HG03354 (cell line): ENCODE measurements around the gene IMP3.
"Not testable (repeated sequence)": the region's sequence is repeated elsewhere in the genome, so short reads cannot be mapped to it uniquely, and the experiment has no call there.

Source experiments
- ATAC-seq: cut with Tn5 transposase; IDR thresholded peaks from one replicate; pipeline ENCODE4 v1.9.1; 2021; ENCODE audit warnings: mild to moderate bottlenecking; ENCODE audit not compliant: unreplicated experiment, poor library complexity, severe bottlenecking

IMP3 gene

GRCh38 chr15:75633922-75634321 is 6.1 kb downstream of the IMP3 start:
- not testable (repeated sequence) for ATAC-seq

- ATAC-seq, result no peak
Measured at GRCh38 chr15:75631935-75632334, 8.1 kb downstream of the IMP3 start.

GRCh38 chr15:75625542-75626347 is 14.3 kb downstream of the IMP3 start, which contains the start of gene SNUPN:
Gene SNUPN (minus strand): TSS chr15:75625725. CDS start chr15:75621051, 4,674 bp downstream.
- peak; percentile 89 for ATAC-seq

- no peak for ATAC-seq
Measured at GRCh38 chr15:75622505-75622904, 17.5 kb downstream of the IMP3 start.

GRCh38 chr15:75620841-75621391 is 19.1 kb downstream of the IMP3 start:
- no peak for ATAC-seq

- no peak for ATAC-seq
Measured at GRCh38 chr15:75620058-75620820, 19.8 kb downstream of the IMP3 start.

- no peak for ATAC-seq
Measured at GRCh38 chr15:75616766-75617165, 23.3 kb downstream of the IMP3 start.

GRCh38 chr15:75606711-75607699 is 33.0 kb downstream of the IMP3 start:
- no peak for ATAC-seq

GRCh38 chr15:75606026-75606425 is 34.0 kb downstream of the IMP3 start:
- ATAC-seq, result no peak

GRCh38 chr15:75599401-75599800 is 40.6 kb downstream of the IMP3 start:
- ATAC-seq, result no peak

- no peak for ATAC-seq
Measured at GRCh38 chr15:75598361-75598760, 41.7 kb downstream of the IMP3 start.

- no peak for ATAC-seq
Measured at GRCh38 chr15:75597667-75598341, 42.2 kb downstream of the IMP3 start.

GRCh38 chr15:75596703-75597345 is 43.2 kb downstream of the IMP3 start:
- no peak for ATAC-seq

GRCh38 chr15:75594276-75594675 is 45.7 kb downstream of the IMP3 start:
- no peak for ATAC-seq

- no peak for ATAC-seq
Measured at GRCh38 chr15:75591655-75592364, 48.2 kb downstream of the IMP3 start.

GRCh38 chr15:75590239-75590638 is 49.8 kb downstream of the IMP3 start:
- no peak for ATAC-seq
